ENCODE results near the gene TRIM72. TPM values are rescaled to one million over a fixed set of nuclear protein-coding genes. Genes with fewer than 3 reads are reported as not detected.

The TRIM72 gene
- total and polyA plus RNA-seq, 9 of the 15 experiments (the other 6 are each of a cell fraction or from before 2014, with no cell fraction given), result under 0.01 TPM; not detected in 8

GRCh38 chr16:31243734-31244670, 30.1 kb downstream of the TRIM72 start (continued):
- TF ChIP-seq DEAF1 (CRISPR knock-in tag; IDR thresholded peaks at IDR 0.05) (no peak), TAF1 (IDR thresholded peaks at IDR 0.05; ENCODE audit: control insufficient read depth, extremely low read depth, insufficient read depth, low read length, severe bottlenecking) (no peak), ZNF561 (CRISPR knock-in tag; conservative IDR thresholded peaks at IDR 0.05) (no peak), ZNF280B (CRISPR knock-in tag; IDR thresholded peaks at IDR 0.05) (no peak), GABPB2 (CRISPR knock-in tag; conservative IDR thresholded peaks at IDR 0.05) (no peak), CREBBP (IDR thresholded peaks at IDR 0.05; ENCODE audit: low read depth, low read length) (no peak), POLR2AphosphoS5 (IDR thresholded peaks at IDR 0.05; ENCODE audit: control insufficient read depth, insufficient read depth, low read depth, low read length) (no peak), ZNF165 (CRISPR knock-in tag; IDR thresholded peaks at IDR 0.05; ENCODE audit: borderline replicate concordance) (no peak), ZNF311 (CRISPR knock-in tag; IDR thresholded peaks at IDR 0.05) (no peak), HMGN3 (IDR thresholded peaks at IDR 0.05; ENCODE audit: borderline replicate concordance, extremely low read depth, insufficient read length, low read depth, low read length) (no peak), TEAD1 (CRISPR knock-in tag; IDR thresholded peaks at IDR 0.05) (0 out of 4 replicates have a peak, but pooled peaks of 1 of the 2 experiments have one; percentile 25), CBFA2T3 (IDR thresholded peaks at IDR 0.05) (peak; percentile 42; the same call in 1 of the 2 replicates), FOXJ3 (CRISPR knock-in tag; IDR thresholded peaks at IDR 0.05) (no peak), BRD9 (IDR thresholded peaks at IDR 0.05; ENCODE audit: low read depth, partially characterized antibody) (no peak), TGIF2 (CRISPR knock-in tag; IDR thresholded peaks at IDR 0.05) (no peak), SREBF1 (IDR thresholded peaks at IDR 0.05; ENCODE audit: borderline replicate concordance, low read depth, low read length) (no peak), RBM17 (IDR thresholded peaks at IDR 0.05; ENCODE audit: borderline replicate concordance, low read depth, low read length) (no peak), BCL6 (CRISPR knock-in tag; IDR thresholded peaks at IDR 0.05) (no peak), PHF21A (IDR thresholded peaks at IDR 0.05; ENCODE audit: borderline replicate concordance, low read depth) (no peak), PYGO2 (tag; IDR thresholded peaks at IDR 0.05) (no peak), HSF4 (CRISPR knock-in tag; IDR thresholded peaks at IDR 0.05; ENCODE audit: borderline replicate concordance) (no peak), EZH2 (IDR thresholded peaks at IDR 0.05; ENCODE audit: borderline replicate concordance, low read depth, low read length) (no peak), ZNF785 (CRISPR knock-in tag; IDR thresholded peaks at IDR 0.05) (no peak), VEZF1 (CRISPR knock-in tag; IDR thresholded peaks at IDR 0.05) (no peak)

Data from K562 (cell line).